RKO (cell line): ENCODE measurements around the gene FBXO48.

Source experiments
- DNase-seq: peaks from one replicate; pipeline ENCODE4 v3.0.0-alpha.2; 2016; ENCODE audit warnings: low spot score

The FBXO48 gene

DNA sequence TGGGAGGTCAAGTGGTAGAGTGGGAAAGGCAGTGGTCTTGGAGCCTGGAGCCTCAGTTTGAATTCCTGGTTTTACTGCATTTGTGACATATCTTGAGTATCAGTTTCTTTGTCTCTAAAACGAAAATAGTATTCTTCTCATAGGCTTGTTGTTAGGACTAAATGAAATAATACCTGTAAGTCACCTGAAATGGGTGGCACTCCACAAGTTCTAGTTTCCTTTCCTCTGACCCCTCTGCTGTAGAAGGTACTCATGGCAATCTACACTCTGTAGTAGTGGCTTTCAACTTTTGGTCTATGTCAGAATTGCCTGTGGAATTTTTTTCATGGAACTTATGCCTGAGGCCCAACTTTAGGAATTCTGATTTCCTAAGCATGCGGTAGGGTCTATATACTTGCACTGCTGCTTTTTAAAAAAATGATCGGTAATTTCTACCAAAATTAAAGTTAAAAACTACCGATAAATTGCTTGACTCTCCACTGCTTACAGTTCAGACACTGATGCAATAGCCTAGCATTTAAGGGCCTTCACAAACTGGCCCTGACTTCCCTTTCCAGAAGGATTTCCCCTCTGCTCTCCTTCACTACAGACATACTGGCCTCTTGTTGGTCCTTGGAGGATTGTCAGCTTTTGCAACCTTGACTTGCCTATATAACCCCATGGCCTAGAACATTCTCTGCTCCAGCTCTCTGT, 54.8 kb downstream of the FBXO48 start:
- DNase-seq: no peak

DNA sequence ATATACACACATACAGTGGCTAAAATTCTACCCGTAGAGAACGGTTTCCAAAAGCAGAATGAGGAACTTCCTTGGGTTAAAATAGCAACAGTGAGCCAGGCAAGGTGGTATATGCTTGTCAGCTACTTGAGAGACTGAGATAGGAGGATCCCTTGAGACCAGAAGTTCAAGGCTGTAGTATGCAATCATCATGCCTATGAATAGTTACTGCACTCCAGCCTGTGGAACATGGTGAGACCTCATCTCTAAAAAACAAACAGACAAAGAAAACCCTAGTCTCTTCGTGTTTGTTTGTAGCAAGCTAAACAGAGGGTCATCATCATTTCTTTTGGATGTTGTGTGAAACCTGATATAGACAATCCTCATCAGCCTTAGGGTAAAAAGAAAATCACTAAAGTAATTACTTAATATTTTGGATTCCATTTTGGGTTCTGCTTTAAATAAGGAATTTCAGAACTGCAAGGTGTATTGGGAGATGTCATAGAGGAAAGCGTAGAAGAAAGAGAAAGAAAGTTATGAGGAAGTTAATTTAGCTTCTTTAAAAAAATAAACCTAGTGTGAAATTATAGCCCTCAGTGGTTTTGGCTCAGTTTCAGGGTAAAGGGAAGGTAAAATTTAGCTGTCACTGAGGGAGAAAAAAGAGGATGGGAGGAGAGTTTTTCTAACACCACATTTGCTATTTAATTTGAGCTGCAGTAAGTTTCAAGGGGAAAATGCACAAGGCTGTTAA, 55.5 kb downstream of the FBXO48 start:
- no peak for DNase-seq
